OCI-LY1 (cell line): ENCODE results near the gene RARA.

ENCODE experiments used
- H2AFZ ChIP-seq: fragments of 200-600 bp; sonication (generic), shearing (Covaris generic); 2 replicates; pipeline ENCODE4 v1.6.0; 2014; ENCODE audit warnings: antibody characterized with exemption, mild to moderate bottlenecking, low read length
- H3F3A ChIP-seq: fragments of 200-600 bp; sonication (generic), shearing (Covaris generic); 2 replicates; pipeline ENCODE4 v1.6.0; 2014; ENCODE audit warnings: mild to moderate bottlenecking, antibody characterized with exemption, low read length, moderate library complexity; ENCODE audit not compliant: insufficient read depth
- H3K27ac ChIP-seq: fragments of 200-600 bp; sonication (generic); 2 replicates; pipeline ENCODE4 v1.5.1; 2014; ENCODE audit warnings: low read length, mixed run types, mild to moderate bottlenecking, low read depth; ENCODE audit not compliant: poor library complexity, severe bottlenecking
- H3K27me3 ChIP-seq: fragments of 200-600 bp; sonication (generic); 2 replicates; pipeline ENCODE4 v1.6.0; 2014; ENCODE audit warnings: antibody characterized with exemption, mild to moderate bottlenecking, low read length, moderate library complexity; ENCODE audit not compliant: insufficient read depth
- H3K36me3 ChIP-seq: fragments of 200-600 bp; sonication (generic); 2 replicates; pipeline ENCODE4 v1.6.1; 2014; ENCODE audit warnings: mild to moderate bottlenecking, antibody characterized with exemption, low read length, moderate library complexity, mixed read lengths; ENCODE audit not compliant: insufficient read depth
- H3K4me1 ChIP-seq: fragments of 200-600 bp; sonication (generic); 2 replicates; pipeline ENCODE4 v1.5.1; 2014; ENCODE audit warnings: mild to moderate bottlenecking, low read length, moderate library complexity; ENCODE audit not compliant: insufficient read depth, severe bottlenecking
- H3K4me2 ChIP-seq: fragments of 200-600 bp; sonication (generic), shearing (Covaris generic); 2 replicates; pipeline ENCODE4 v1.6.1; 2014; ENCODE audit warnings: low read length
- H3K4me3 ChIP-seq: fragments of 200-600 bp; sonication (generic); 2 replicates; pipeline ENCODE4 v1.5.1; 2014; ENCODE audit warnings: low read length, low read depth, mild to moderate bottlenecking, mixed read lengths; ENCODE audit not compliant: poor library complexity, severe bottlenecking
- H3K79me2 ChIP-seq: fragments of 200-600 bp; shearing (Covaris generic); 2 replicates; pipeline ENCODE4 v1.6.1; 2016; ENCODE audit warnings: mixed run types, low read length, mixed read lengths; ENCODE audit not compliant: insufficient read depth
- H3K9ac ChIP-seq: fragments of 200-600 bp; sonication (generic), shearing (Covaris generic); 2 replicates; pipeline ENCODE4 v1.6.1; 2014; ENCODE audit warnings: mild to moderate bottlenecking, low read length, mixed read lengths
- H3K9me2 ChIP-seq: fragments of 200-600 bp; sonication (generic), shearing (Covaris generic); 2 replicates; pipeline ENCODE4 v1.6.1; 2014; ENCODE audit warnings: low read depth, mild to moderate bottlenecking, low read length, mixed read lengths
- H3K9me3 ChIP-seq: fragments of 200-600 bp; shearing (Covaris generic); 2 replicates; pipeline ENCODE4 v1.6.1; 2014; ENCODE audit warnings: low read length, mixed read lengths
- H4K20me1 ChIP-seq: fragments of 200-600 bp; sonication (generic), shearing (Covaris generic); 2 replicates; pipeline ENCODE4 v1.6.0; 2016; ENCODE audit warnings: mild to moderate bottlenecking, low read length; ENCODE audit not compliant: insufficient read depth
- EZH2 ChIP-seq: fragments of 200-600 bp; sonication (generic), shearing (Covaris generic); IDR thresholded peaks from 2 replicates; pipeline ENCODE4 v1.8.0; 2017; ENCODE audit warnings: borderline replicate concordance, mixed run types, mild to moderate bottlenecking, antibody characterized with exemption, low read length, moderate library complexity, mixed read lengths
- TF ChIP-seq, protein P1 (sequence below): fragments of 200-600 bp; sonication (generic), shearing (Covaris generic); IDR thresholded peaks from 2 replicates; pipeline ENCODE4 v1.5.1; 2017; ENCODE audit warnings: mild to moderate bottlenecking, antibody characterized with exemption, low read length, moderate library complexity, mixed read lengths

Gene RARA

GRCh38 chr17:40290629-40291280, 18.2 kb upstream of the RARA start:
- Histone ChIP-seq H3K4me2 (peak overlapping the region; percentile 39), H3F3A (no peaks in the 10 kb centered on the region), H4K20me1 (no peaks in the 10 kb centered on the region), H3K9ac (peak overlapping the region; percentile 31; the same call in 1 of the 2 replicates), H3K79me2 (peaks cover 16% of the 10 kb centered on the region; the same call in 1 of the 2 replicates), H3K36me3 (peaks cover 66% of the 10 kb centered on the region), H3K9me2 (no peaks in the 10 kb centered on the region), H3K4me3 (no peak overlapping the region), H3K27me3 (no peaks in the 10 kb centered on the region), H2AFZ (no peak overlapping the region), H3K9me3 (no peaks in the 10 kb centered on the region), H3K4me1 (peaks cover 27% of the 10 kb centered on the region), H3K27ac (peak overlapping the region; percentile 41)
- no peak for TF ChIP-seq EZH2
- TF ChIP-seq, protein P1, sequence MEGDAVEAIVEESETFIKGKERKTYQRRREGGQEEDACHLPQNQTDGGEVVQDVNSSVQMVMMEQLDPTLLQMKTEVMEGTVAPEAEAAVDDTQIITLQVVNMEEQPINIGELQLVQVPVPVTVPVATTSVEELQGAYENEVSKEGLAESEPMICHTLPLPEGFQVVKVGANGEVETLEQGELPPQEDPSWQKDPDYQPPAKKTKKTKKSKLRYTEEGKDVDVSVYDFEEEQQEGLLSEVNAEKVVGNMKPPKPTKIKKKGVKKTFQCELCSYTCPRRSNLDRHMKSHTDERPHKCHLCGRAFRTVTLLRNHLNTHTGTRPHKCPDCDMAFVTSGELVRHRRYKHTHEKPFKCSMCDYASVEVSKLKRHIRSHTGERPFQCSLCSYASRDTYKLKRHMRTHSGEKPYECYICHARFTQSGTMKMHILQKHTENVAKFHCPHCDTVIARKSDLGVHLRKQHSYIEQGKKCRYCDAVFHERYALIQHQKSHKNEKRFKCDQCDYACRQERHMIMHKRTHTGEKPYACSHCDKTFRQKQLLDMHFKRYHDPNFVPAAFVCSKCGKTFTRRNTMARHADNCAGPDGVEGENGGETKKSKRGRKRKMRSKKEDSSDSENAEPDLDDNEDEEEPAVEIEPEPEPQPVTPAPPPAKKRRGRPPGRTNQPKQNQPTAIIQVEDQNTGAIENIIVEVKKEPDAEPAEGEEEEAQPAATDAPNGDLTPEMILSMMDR, result peak; percentile 73

- no peak overlapping the region for H3K9ac ChIP-seq
- H3K27ac ChIP-seq, result no peak overlapping the region
- no peaks in the 10 kb centered on the region for H3K9me2 ChIP-seq
- H3F3A ChIP-seq, result no peaks in the 10 kb centered on the region
- no peak overlapping the region for H3K4me3 ChIP-seq
- TF ChIP-seq, protein P1, result no peak
- TF ChIP-seq EZH2, result no peak
- peaks cover 27% of the 10 kb centered on the region for H3K4me1 ChIP-seq
- H4K20me1 ChIP-seq, result no peaks in the 10 kb centered on the region
- H3K27me3 ChIP-seq, result no peaks in the 10 kb centered on the region
- H3K36me3 ChIP-seq, result peaks cover 71% of the 10 kb centered on the region
- H3K4me2 ChIP-seq, result no peak overlapping the region
- H3K9me3 ChIP-seq, result no peaks in the 10 kb centered on the region
- no peak overlapping the region for H2AFZ ChIP-seq
- H3K79me2 ChIP-seq, result peaks cover 16% of the 10 kb centered on the region; the same call in 1 of the 2 replicates
Observed at GRCh38 chr17:40291281-40291664, 17.7 kb upstream of the RARA start.

- no peak overlapping the region for H3K9ac ChIP-seq
- H4K20me1 ChIP-seq, result no peaks in the 10 kb centered on the region
- H3K4me1 ChIP-seq, result peaks cover 20% of the 10 kb centered on the region
- H3K9me2 ChIP-seq, result no peaks in the 10 kb centered on the region
- H3K27ac ChIP-seq, result no peak overlapping the region
- no peaks in the 10 kb centered on the region for H3K9me3 ChIP-seq
- H3K36me3 ChIP-seq, result peaks cover 92% of the 10 kb centered on the region
- no peaks in the 10 kb centered on the region for H3K27me3 ChIP-seq
- no peak for TF ChIP-seq EZH2
- TF ChIP-seq, protein P1, result no peak
- H3K79me2 ChIP-seq, result peaks cover 12% of the 10 kb centered on the region; the same call in 1 of the 2 replicates
- H3K4me2 ChIP-seq, result no peak overlapping the region
- no peak overlapping the region for H3K4me3 ChIP-seq
- no peaks in the 10 kb centered on the region for H3F3A ChIP-seq
- H2AFZ ChIP-seq, result no peak overlapping the region
Observed at GRCh38 chr17:40293363-40293762, 15.6 kb upstream of the RARA start.
